ENCODE measurements around the gene MUC5AC.
"Not testable (repeated sequence)": the region's sequence is repeated elsewhere in the genome, so short reads cannot be mapped to it uniquely, and the experiment has no call there.

Gene MUC5AC, protein sequence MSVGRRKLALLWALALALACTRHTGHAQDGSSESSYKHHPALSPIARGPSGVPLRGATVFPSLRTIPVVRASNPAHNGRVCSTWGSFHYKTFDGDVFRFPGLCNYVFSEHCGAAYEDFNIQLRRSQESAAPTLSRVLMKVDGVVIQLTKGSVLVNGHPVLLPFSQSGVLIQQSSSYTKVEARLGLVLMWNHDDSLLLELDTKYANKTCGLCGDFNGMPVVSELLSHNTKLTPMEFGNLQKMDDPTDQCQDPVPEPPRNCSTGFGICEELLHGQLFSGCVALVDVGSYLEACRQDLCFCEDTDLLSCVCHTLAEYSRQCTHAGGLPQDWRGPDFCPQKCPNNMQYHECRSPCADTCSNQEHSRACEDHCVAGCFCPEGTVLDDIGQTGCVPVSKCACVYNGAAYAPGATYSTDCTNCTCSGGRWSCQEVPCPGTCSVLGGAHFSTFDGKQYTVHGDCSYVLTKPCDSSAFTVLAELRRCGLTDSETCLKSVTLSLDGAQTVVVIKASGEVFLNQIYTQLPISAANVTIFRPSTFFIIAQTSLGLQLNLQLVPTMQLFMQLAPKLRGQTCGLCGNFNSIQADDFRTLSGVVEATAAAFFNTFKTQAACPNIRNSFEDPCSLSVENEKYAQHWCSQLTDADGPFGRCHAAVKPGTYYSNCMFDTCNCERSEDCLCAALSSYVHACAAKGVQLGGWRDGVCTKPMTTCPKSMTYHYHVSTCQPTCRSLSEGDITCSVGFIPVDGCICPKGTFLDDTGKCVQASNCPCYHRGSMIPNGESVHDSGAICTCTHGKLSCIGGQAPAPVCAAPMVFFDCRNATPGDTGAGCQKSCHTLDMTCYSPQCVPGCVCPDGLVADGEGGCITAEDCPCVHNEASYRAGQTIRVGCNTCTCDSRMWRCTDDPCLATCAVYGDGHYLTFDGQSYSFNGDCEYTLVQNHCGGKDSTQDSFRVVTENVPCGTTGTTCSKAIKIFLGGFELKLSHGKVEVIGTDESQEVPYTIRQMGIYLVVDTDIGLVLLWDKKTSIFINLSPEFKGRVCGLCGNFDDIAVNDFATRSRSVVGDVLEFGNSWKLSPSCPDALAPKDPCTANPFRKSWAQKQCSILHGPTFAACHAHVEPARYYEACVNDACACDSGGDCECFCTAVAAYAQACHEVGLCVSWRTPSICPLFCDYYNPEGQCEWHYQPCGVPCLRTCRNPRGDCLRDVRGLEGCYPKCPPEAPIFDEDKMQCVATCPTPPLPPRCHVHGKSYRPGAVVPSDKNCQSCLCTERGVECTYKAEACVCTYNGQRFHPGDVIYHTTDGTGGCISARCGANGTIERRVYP (N-terminal part only)

DNA sequence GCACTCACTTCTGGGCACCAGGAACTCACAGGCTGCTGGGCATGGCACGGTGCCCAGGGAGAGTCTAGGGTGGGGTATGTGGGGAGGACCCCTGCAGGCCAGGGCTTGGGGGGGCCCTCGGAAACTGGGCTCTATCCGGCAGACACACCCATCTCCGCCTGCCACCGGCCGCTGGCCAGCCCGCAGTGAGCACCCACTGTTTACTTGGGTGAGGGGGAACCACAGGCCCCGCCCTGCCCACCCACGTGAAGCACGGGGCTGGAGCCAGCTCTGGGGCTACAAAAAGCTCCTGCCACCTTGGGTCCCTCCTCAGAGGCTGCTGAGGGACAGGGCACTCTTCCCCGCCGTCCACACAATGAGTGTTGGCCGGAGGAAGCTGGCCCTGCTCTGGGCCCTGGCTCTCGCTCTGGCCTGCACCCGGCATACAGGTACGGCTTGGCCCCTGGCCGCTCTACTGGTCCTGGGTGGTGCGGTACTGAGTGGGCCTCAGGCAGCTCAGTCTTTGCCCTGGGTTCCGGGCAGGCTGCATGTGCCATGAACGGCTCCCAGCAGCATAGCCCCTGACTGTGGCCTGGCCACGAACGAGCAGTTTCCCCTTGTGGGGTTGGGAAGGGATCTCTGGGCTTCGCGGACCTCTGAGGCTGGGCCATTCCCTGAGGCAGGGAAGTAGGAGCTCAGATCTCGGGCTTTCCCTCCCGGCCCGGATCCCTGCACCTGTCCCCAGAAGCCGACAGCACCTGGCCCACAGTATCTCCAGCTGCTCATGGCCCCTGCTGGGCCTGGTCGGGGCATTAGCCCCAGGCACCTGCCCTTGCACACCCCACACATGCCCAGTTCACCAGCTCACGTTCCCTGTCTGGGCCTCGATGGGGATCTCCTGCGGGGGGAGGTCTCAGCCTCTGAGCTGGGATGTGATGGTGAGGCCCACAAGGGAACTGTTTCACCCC is at the start of gene MUC5AC:
TSS of gene MUC5AC (plus strand) at position 309 of the 947 bp plus-strand sequence. CDS start at position 356, 47 bp downstream.
- DNase-seq, result no peak

DNA sequence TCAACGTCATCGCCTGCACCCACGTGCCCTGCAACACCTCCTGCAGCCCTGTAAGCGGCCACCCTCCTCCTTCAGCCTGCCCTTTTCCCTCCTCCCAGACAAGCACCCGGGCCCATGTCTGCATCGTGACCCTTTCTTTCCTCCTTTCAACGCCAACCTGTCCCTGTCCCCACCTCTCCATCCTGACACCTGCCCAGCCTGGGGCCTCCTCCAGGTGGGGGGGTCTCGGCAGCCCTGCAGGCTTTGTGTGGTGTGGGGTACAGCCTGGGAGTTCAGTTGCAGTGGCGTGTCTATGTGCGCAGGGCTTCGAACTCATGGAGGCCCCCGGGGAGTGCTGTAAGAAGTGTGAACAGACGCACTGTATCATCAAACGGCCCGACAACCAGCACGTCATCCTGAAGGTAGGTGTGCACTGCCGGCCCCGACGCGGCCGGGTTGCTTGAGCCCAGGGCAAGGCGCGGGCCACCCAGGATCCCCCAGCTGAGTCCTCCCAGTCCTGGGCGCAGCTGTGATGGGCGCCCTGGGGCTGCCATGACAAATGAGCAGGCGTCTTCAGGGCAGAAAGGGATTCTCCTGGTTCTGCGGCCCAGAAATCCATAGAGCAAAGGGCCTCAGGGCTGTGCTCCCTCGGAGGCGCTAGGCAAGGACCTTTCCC is 49.4 kb upstream of the MUC5AC start:
- DNase-seq, result no peak

GRCh38 chr11:1109101-1109917 is 48.4 kb upstream of the MUC5AC start:
- no peak for DNase-seq

- no peak for DNase-seq
Observed at GRCh38 chr11:1109918-1110705, 47.6 kb upstream of the MUC5AC start.

DNA sequence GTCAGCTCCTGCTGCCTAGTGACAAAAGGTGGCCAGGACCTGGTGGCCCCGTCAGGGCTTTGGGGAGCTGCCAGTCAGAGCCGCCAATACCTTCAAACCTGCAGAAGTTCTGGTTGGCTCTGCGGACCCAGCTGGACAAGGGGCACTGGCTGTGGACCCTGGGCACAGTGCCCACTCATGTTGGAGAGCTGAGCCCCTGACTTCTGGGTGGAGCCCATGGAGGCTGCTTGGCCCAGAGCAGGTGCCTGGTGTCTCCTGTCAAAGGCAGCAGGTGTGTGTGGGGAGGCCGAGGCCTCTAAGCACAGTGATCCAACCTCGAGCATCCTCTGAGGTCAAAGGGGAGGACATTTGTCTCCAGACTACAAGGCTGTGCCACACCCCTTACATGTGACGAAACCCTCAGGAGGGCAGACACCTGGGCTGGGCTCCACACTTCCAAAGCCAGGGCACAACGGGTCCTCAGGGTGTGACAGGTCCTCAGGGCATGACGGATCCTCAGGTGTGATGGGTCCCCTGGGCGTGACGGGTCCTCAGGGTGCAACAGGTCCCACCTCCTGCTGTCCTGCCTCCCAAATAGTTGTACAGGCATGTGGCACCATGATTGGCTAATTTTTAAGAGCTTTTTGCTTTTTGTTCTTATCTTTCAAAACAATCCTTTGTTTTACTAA is 46.1 kb upstream of the MUC5AC start:
- no peak for DNase-seq

GRCh38 chr11:1112351-1113191 is 45.2 kb upstream of the MUC5AC start:
- DNase-seq, result no peak

DNA sequence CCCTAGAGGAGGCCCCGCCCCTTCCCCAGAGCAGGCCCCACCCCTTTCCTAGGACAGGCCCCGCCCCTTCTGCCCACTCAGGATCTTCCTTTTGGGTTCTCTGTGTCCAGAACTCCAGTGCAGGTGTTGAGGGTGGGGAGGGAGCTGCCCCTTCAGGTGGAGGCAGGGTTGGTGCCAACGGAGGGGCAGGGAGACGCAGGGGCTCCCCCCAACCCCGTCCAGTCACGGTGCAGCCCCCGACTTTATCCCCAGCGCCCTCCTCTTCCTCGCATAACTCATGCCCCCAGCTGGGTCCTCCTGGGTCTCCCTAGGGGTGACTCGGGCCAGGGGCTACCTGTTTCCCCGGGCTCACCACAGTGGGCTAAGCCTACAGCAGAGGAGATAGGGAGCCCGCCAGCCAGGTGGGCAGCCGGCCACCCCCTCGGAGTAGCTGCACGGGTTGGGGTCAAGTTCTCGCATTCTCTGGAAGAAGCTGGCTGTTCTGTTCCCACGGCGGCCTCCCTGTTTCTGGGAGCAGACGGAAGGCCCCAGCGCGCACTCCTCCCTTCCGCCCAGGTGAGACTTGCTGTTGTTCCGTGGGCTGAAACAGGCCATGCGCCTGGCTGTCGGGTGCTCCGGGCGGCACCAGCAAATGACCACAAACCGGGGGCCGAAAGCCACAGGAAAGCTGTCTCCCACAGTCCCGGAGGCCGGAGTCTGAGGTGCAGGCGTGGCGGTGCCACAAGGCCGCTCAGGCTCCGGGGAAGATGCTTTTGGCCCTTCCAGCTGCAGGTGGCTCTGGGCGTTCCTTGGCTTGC is 44.1 kb upstream of the MUC5AC start:
- DNase-seq, result no peak

- not testable (repeated sequence) for DNase-seq
Observed at GRCh38 chr11:1115292-1115691, 42.5 kb upstream of the MUC5AC start.

GRCh38 chr11:1116104-1116503 is 41.6 kb upstream of the MUC5AC start:
- DNase-seq, result no peak

DNA sequence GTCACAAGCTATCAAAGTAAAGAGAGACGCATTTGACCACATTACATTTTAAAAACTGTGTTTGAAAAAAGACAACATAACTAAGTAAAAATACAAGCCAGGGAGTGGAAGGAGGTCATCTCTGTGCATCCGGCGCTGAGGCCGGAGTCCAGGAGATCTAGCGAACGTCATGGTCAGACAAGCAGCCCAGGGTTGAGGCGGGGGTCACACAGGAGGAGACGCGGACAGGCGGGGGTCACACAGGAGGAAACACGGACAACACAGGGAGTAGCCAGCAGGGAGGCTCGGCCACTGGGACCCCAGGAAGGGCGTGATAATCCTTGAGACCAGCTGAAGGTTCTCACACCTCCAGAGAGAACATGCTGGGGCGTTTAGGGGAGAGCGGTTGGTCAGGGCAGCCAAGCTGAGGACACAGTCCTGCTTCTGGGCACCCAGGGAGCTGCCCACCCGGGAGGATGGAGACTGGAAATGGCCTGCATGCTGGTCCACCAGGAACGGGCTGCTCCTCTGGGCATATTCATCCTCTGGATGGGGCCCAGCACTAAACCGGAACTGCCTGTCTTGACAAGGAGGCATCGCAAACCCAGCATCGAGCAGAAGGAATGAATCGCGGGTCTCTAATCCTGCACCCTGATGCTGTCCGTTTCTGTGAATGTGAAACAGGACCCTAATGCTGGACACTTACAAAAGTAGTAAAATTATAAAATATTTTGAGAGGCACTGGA is 40.9 kb upstream of the MUC5AC start:
- DNase-seq, result no peak

- no peak for DNase-seq
Observed at GRCh38 chr11:1117992-1118391, 39.8 kb upstream of the MUC5AC start.

GRCh38 chr11:1118755-1119603 is 38.8 kb upstream of the MUC5AC start:
- no peak for DNase-seq

GRCh38 chr11:1119604-1120146 is 38.1 kb upstream of the MUC5AC start:
- DNase-seq, result no peak

DNA sequence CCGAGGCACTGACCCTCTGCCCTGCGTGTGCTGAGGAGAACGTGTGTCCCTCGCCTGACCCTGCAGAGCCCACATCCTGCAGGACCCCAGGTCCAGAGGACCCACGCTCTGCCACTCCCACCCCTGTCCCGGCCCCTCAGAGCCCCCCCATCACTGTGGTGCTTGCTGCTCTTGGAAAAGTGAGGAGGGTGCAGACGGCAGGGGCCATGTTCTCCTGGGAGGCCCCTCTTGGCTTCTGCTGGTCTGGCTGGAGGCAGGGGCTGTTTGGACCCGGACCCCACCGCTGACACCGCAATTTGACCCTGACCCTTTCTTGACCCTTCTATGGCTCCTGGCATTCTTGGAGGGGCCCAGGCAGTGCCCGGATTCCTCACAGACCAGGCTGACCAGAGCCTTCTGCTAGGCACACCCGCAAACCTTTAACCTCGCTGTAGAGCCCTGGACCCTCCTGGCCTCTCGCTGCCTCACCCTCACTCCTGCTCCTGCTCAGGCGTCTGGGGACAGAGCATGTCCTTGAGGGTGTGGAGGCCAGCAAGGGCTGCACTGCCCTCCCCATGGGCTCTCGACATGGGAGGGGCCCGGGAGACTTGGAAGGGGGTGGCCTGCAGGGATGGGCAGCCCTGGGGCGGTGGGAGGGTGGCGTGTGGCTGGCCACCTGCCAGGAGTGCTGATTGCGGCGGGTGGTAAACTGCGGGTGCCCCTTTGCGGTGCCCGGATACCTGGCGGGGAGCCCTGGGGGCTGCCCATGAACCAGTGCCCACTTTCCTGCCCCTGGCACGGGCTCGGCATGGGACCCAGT is 37.0 kb upstream of the MUC5AC start:
- DNase-seq, result no peak
